ENCODE measurements around the gene SUGP1.

GRCh38 chr19:19324059-19324770 is 3.9 kb upstream of the SUGP1 start:
- no peak for TF ChIP-seq CTCF (IDR thresholded peaks at IDR 0.05; ENCODE audit: poor library complexity, severe bottlenecking)
- no peak for TF ChIP-seq POLR2AphosphoS5 (IDR thresholded peaks at IDR 0.05)
- TF ChIP-seq REST (IDR thresholded peaks at IDR 0.05; ENCODE audit: borderline replicate concordance): no peak
- TF ChIP-seq RAD21 (conservative IDR thresholded peaks at IDR 0.05): no peak
- TF ChIP-seq MXI1 (conservative IDR thresholded peaks at IDR 0.05; ENCODE audit: poor library complexity, severe bottlenecking): no peak
- TF ChIP-seq SMC3 (conservative IDR thresholded peaks at IDR 0.05; ENCODE audit: poor library complexity): no peak
- no peak for TF ChIP-seq TAF1 (IDR thresholded peaks at IDR 0.05; ENCODE audit: low read depth)
- TF ChIP-seq EP300 (conservative IDR thresholded peaks at IDR 0.05; ENCODE audit: poor library complexity, severe bottlenecking): no peak

All from neural cell (in vitro differentiated cells).